Subcutaneous abdominal adipose tissue (tissue), 5 donors: Measurements from ENCODE around the gene ABTB1.
"Not testable (repeated sequence)": the region's sequence is repeated elsewhere in the genome, so short reads cannot be mapped to it uniquely, and the experiment has no call there.

ENCODE experiments used
- H3K27ac ChIP-seq: one replicate; pipeline ENCODE4 v1.7.0; 2013; ENCODE audit warnings: low read depth, mild to moderate bottlenecking, inconsistent platforms, low read length, moderate library complexity
- H3K27me3 ChIP-seq, 5 donors: one replicate each; pipeline ENCODE4 v1.7.0; 2013; ENCODE audit warnings: low read length in 5 of 5, inconsistent platforms in 1 of 5; ENCODE audit not compliant: control insufficient read depth in 5 of 5, insufficient read depth in 4 of 5
- H3K36me3 ChIP-seq, 5 donors: one replicate each; pipeline ENCODE4 v1.7.0; 2013; ENCODE audit warnings: low read length in 5 of 5; ENCODE audit not compliant: control insufficient read depth in 5 of 5, insufficient read depth in 5 of 5
- H3K4me1 ChIP-seq, 5 donors: one replicate each; pipeline ENCODE4 v1.7.0; 2013; ENCODE audit warnings: low read length in 5 of 5, mild to moderate bottlenecking in 3 of 5, moderate library complexity in 1 of 5; ENCODE audit not compliant: control insufficient read depth in 5 of 5, insufficient read depth in 5 of 5
- H3K4me3 ChIP-seq, 5 donors: one replicate each; pipeline ENCODE4 v1.7.0; 2013; ENCODE audit warnings: low read length in 5 of 5, low read depth in 1 of 5
- H3K9ac ChIP-seq, 5 donors: one replicate each; pipeline ENCODE4 v1.7.0; 2013; ENCODE audit warnings: low read length in 5 of 5, mild to moderate bottlenecking in 4 of 5, moderate library complexity in 3 of 5
- H3K9me3 ChIP-seq, 5 donors: one replicate each; pipeline ENCODE4 v1.7.0; 2013; ENCODE audit warnings: low read length in 5 of 5; ENCODE audit not compliant: control insufficient read depth in 5 of 5
- donor health status: healthy.
- donor health status: healthy.
- donor health status: healthy.
- donor health status: healthy.
- donor health status: healthy.

Gene ABTB1

GRCh38 chr3:127677541-127678314, 5.0 kb downstream of the ABTB1 start:
- H3K4me1 ChIP-seq = peaks cover 4 to 32% (median 27%) of the 10 kb centered on the region in 5 donors
- H3K9ac ChIP-seq = no peak overlapping the region
- H3K27ac ChIP-seq = no peak overlapping the region
- H3K36me3 ChIP-seq = peaks cover 0 to 60% (median 49%) of the 10 kb centered on the region in 5 donors
- H3K9me3 ChIP-seq = no peaks in the 10 kb centered on the region
- no peak overlapping the region for H3K4me3 ChIP-seq
- no peaks in the 10 kb centered on the region for H3K27me3 ChIP-seq

- Histone ChIP-seq H3K4me1 (peaks cover 4 to 28% (median 25%) of the 10 kb centered on the region in 5 donors), H3K9me3 (no peaks in the 10 kb centered on the region), H3K9ac (no peak overlapping the region), H3K27me3 (no peaks in the 10 kb centered on the region), H3K36me3 (peaks cover 0 to 60% (median 49%) of the 10 kb centered on the region in 5 donors), H3K27ac (no peak overlapping the region), H3K4me3 (no peak overlapping the region)
These were observed 5.5 kb downstream of the ABTB1 start for GRCh38 chr3:127678315-127678599.

- Histone ChIP-seq H3K4me1 (peaks cover 4 to 26% (median 21%) of the 10 kb centered on the region in 5 donors), H3K9ac (no peak overlapping the region), H3K4me3 (no peak overlapping the region), H3K27ac (no peak overlapping the region), H3K9me3 (no peaks in the 10 kb centered on the region), H3K36me3 (peaks cover 0 to 60% (median 49%) of the 10 kb centered on the region in 5 donors), H3K27me3 (no peaks in the 10 kb centered on the region)
These were observed 6.1 kb downstream of the ABTB1 start for GRCh38 chr3:127678611-127679533.

GRCh38 chr3:127679534-127680145, 6.9 kb downstream of the ABTB1 start:
- H3K27ac ChIP-seq = no peak overlapping the region
- peaks cover 2 to 19% (median 16%) of the 10 kb centered on the region in 5 donors for H3K4me1 ChIP-seq
- H3K27me3 ChIP-seq = no peaks in the 10 kb centered on the region
- H3K36me3 ChIP-seq = peaks cover 0 to 57% (median 47%) of the 10 kb centered on the region in 5 donors
- no peak overlapping the region for H3K9ac ChIP-seq
- no peaks in the 10 kb centered on the region for H3K9me3 ChIP-seq
- no peak overlapping the region for H3K4me3 ChIP-seq

DNA sequence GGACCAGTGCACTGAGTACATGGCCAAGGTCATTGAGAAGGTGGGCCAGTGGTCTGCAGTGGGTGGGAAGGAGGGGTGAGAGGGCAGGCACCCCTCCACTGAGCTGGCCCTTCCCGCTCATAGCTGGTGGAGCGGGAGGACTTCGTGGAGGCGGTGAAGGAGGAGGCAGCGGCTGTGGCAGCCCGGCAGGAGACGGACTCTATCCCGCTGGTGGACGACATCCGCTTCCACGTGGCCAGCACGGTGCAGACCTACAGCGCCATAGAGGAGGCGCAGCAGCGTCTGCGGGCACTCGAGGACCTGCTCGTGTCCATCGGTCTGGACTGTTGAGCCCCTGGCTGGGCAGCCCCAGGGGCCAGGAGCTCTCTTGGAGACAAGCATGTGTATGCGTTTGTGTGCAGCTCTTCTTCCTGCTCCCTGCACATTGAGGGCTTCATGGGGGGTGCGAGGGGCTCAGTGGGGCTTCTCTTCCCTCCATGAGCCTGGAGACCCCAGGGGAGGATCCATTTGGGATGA, 7.5 kb downstream of the ABTB1 start:
- H3K9ac ChIP-seq = no peak overlapping the region
- no peaks in the 10 kb centered on the region for H3K9me3 ChIP-seq
- no peak overlapping the region for H3K4me3 ChIP-seq
- no peak overlapping the region for H3K27ac ChIP-seq
- no peaks in the 10 kb centered on the region for H3K27me3 ChIP-seq
- peaks cover 0 to 54% (median 44%) of the 10 kb centered on the region in 5 donors for H3K36me3 ChIP-seq
- H3K4me1 ChIP-seq = peaks cover 2 to 17% (median 15%) of the 10 kb centered on the region in 5 donors

- H3K4me1 ChIP-seq = peaks cover 2 to 17% (median 15%) of the 10 kb centered on the region in 5 donors
These were observed 8.1 kb downstream of the ABTB1 start for GRCh38 chr3:127680798-127681221.

GRCh38 chr3:127682175-127682554, 9.4 kb downstream of the ABTB1 start:
- H3K27me3 ChIP-seq, H3K9me3 ChIP-seq, H3K4me3 ChIP-seq, H3K9ac ChIP-seq, H3K27ac ChIP-seq: not testable (repeated sequence)
- Histone ChIP-seq H3K4me1 (peaks cover 2 to 17% (median 15%) of the 10 kb centered on the region in 5 donors), H3K36me3 (peaks cover 0 to 37% (median 28%) of the 10 kb centered on the region in 5 donors)

More at GRCh38 chr3:127680798-127681221, 8.1 kb downstream of the ABTB1 start:
- no peak overlapping the region for H3K27ac ChIP-seq
- H3K27me3 ChIP-seq = no peaks in the 10 kb centered on the region
- no peak overlapping the region for H3K9ac ChIP-seq
- no peaks in the 10 kb centered on the region for H3K9me3 ChIP-seq
- H3K36me3 ChIP-seq = peaks cover 0 to 51% (median 42%) of the 10 kb centered on the region in 5 donors
- no peak overlapping the region for H3K4me3 ChIP-seq

DNA sequence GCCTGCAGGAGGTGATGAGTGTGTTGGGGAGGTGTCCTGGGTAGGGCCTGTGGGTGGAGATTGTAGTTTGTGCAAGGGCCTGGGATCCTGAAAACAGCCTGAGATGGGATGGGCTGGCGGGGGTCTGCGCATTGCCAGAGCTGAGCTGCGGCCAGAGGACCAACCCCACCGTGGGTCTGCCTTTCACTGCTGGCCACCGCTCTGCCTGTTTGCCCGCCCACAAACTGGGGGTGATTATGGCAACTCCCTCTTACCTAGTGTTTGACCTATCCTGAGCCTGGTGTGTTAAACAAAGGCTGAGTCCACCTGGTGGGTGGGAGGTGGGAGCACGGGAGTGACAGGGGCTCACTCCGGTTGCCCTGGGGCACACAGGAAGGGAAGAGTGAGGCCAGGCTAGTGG, 9.8 kb downstream of the ABTB1 start:
- Histone ChIP-seq H3K9ac (no peak overlapping the region), H3K27me3 (no peaks in the 10 kb centered on the region), H3K4me3 (no peak overlapping the region), H3K9me3 (no peaks in the 10 kb centered on the region), H3K36me3 (peaks cover 0 to 33% (median 24%) of the 10 kb centered on the region in 5 donors), H3K4me1 (peaks cover 2 to 17% (median 15%) of the 10 kb centered on the region in 5 donors), H3K27ac (no peak overlapping the region)

DNA sequence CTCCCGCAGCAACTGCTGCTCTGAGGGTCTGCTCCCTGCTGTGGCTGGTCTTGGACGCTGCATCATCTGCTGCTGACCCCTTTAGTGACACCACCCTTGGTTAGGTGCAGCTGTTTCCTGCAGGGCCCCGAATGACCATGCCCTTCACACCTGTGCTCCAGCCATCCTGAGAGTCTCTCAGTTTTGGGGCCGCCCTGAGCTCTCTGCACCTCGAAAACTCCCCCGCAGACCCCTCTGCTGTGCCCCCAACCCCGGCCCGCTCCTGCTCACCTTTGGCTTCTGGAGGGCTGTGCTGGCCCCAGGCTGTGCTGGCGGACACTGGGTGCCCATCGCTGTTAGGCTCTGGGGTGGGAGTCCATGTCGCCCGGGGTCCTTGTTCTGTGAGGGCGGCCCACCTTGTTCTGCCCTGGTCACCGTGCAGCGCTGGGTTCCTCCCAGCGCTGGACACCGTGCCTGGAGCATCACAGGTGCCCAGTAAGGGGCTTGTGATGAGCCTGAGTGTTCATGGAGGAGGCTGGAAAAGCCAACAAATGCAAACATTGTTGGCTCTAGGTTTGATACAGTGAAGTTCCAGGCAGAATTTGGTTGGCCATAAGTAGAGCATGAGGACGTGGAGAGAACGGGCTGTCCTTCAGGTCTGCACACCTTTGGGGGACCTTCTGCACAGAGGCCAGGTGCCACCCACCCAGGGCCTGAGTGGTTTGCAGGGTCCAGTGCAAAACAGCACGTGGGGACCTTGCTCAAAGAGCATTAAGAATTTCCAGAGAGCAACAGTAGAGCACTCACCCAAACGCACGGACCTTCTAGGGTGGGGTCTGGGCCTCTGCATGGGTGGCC, 12.3 kb downstream of the ABTB1 start:
- Histone ChIP-seq H3K9me3 (no peaks in the 10 kb centered on the region), H3K27ac (no peak overlapping the region), H3K36me3 (peaks cover 0 to 21% (median 16%) of the 10 kb centered on the region in 5 donors), H3K9ac (no peak overlapping the region), H3K4me1 (peaks cover 4 to 8% (median 5%) of the 10 kb centered on the region in 5 donors), H3K27me3 (no peaks in the 10 kb centered on the region), H3K4me3 (no peak overlapping the region)
